ENCODE results near the gene CYBC1.

The CYBC1 gene

GRCh38 chr17:82403662-82404660 is 46.6 kb downstream of the CYBC1 start:
- ChIA-PET POLR2A (no interaction called here), CTCF (interaction anchor here (0.6 kb wide), 1 partner anchor 203 kb away, joined by 5 read pairs; no protein-coding TSS in a partner anchor)
- DNase-seq (ENCODE audit: extremely low spot score), result no peak
- TF ChIP-seq SP1 (IDR thresholded peaks at IDR 0.05), result no peak
- TF ChIP-seq ZNF384 (IDR thresholded peaks at IDR 0.05), result no peak
- TF ChIP-seq FOXK2 (IDR thresholded peaks at IDR 0.05), result no peak
- no peak for TF ChIP-seq L3MBTL2 (conservative IDR thresholded peaks at IDR 0.05)
- TF ChIP-seq FOXA1 (IDR thresholded peaks at IDR 0.05), result no peak
- no peak for TF ChIP-seq TARDBP (IDR thresholded peaks at IDR 0.05)
- no peak for TF ChIP-seq NFRKB (IDR thresholded peaks at IDR 0.05)
- TF ChIP-seq LEF1 (IDR thresholded peaks at IDR 0.05; ENCODE audit: borderline replicate concordance), result no peak

- CTCF ChIA-PET, result interaction anchor here (0.6 kb wide), 1 partner anchor 202 kb away, joined by 5 read pairs; no protein-coding TSS in a partner anchor
- no peak for DNase-seq (ENCODE audit: extremely low spot score)
- TF ChIP-seq CTBP1 (IDR thresholded peaks at IDR 0.05; ENCODE audit: borderline replicate concordance) (no peak), SUZ12 (IDR thresholded peaks at IDR 0.05) (no peak), FOXA1 (IDR thresholded peaks at IDR 0.05) (no peak)
- POLR2A ChIA-PET, result no interaction called here
Measured at GRCh38 chr17:82402865-82403264, 47.7 kb downstream of the CYBC1 start.

- TF ChIP-seq CTBP1 (IDR thresholded peaks at IDR 0.05; ENCODE audit: borderline replicate concordance), result no peak
- TF ChIP-seq TARDBP (IDR thresholded peaks at IDR 0.05), result no peak
- TF ChIP-seq FOXA1 (IDR thresholded peaks at IDR 0.05), result no peak
- no peak for DNase-seq (ENCODE audit: extremely low spot score)
- ChIA-PET CTCF (no interaction called here), POLR2A (no interaction called here)
Measured at GRCh38 chr17:82400830-82401229, 49.7 kb downstream of the CYBC1 start.

GRCh38 chr17:82400206-82400605 is 50.3 kb downstream of the CYBC1 start:
- POLR2A ChIA-PET, result no interaction called here

GRCh38 chr17:82399601-82400101 is 50.9 kb downstream of the CYBC1 start:
- ChIA-PET POLR2A (no interaction called here), CTCF (interaction anchor here (0.6 kb wide), 2 partner anchors 48 to 50 kb away, joined by 3 read pairs; no protein-coding TSS in a partner anchor)
- DNase-seq (ENCODE audit: extremely low spot score), result no peak
- TF ChIP-seq BHLHE40 (IDR thresholded peaks at IDR 0.05; ENCODE audit: borderline replicate concordance) (no peak), FOXM1 (IDR thresholded peaks at IDR 0.05; ENCODE audit: borderline replicate concordance) (no peak), ARNT (IDR thresholded peaks at IDR 0.05) (no peak), SP1 (IDR thresholded peaks at IDR 0.05) (no peak), FOXA1 (IDR thresholded peaks at IDR 0.05) (no peak), FOXK2 (IDR thresholded peaks at IDR 0.05) (no peak)

More at GRCh38 chr17:82400206-82400605, 50.3 kb downstream of the CYBC1 start:
- CTCF ChIA-PET, result interaction anchor here (0.6 kb wide), 2 partner anchors 49 to 50 kb away, joined by 3 read pairs; no protein-coding TSS in a partner anchor
- TF ChIP-seq ARNT (IDR thresholded peaks at IDR 0.05), result no peak
- TF ChIP-seq FOXA1 (IDR thresholded peaks at IDR 0.05), result no peak
- TF ChIP-seq NFRKB (IDR thresholded peaks at IDR 0.05), result no peak
- TF ChIP-seq TARDBP (IDR thresholded peaks at IDR 0.05), result no peak
- no peak for TF ChIP-seq FOXK2 (IDR thresholded peaks at IDR 0.05)
- no peak for TF ChIP-seq ZNF384 (IDR thresholded peaks at IDR 0.05)
- TF ChIP-seq L3MBTL2 (conservative IDR thresholded peaks at IDR 0.05), result no peak
- TF ChIP-seq FOXM1 (IDR thresholded peaks at IDR 0.05; ENCODE audit: borderline replicate concordance), result no peak
- no peak for TF ChIP-seq SUZ12 (IDR thresholded peaks at IDR 0.05)
- no peak for TF ChIP-seq CTBP1 (IDR thresholded peaks at IDR 0.05; ENCODE audit: borderline replicate concordance)
- TF ChIP-seq HDGF (IDR thresholded peaks at IDR 0.05; ENCODE audit: borderline replicate concordance), result no peak
- TF ChIP-seq SP1 (IDR thresholded peaks at IDR 0.05), result no peak
- no peak for TF ChIP-seq BHLHE40 (IDR thresholded peaks at IDR 0.05; ENCODE audit: borderline replicate concordance)
- no peak for TF ChIP-seq ELF4 (IDR thresholded peaks at IDR 0.05)
- no peak for TF ChIP-seq PKNOX1 (IDR thresholded peaks at IDR 0.05)
- TF ChIP-seq LEF1 (IDR thresholded peaks at IDR 0.05; ENCODE audit: borderline replicate concordance), result no peak
- no peak for DNase-seq (ENCODE audit: extremely low spot score)

- no peak for TF ChIP-seq CTBP1 (IDR thresholded peaks at IDR 0.05; ENCODE audit: borderline replicate concordance)
- TF ChIP-seq HDGF (IDR thresholded peaks at IDR 0.05; ENCODE audit: borderline replicate concordance), result no peak
- no peak for TF ChIP-seq FOXA1 (IDR thresholded peaks at IDR 0.05)
- no peak for TF ChIP-seq SP1 (IDR thresholded peaks at IDR 0.05)
- TF ChIP-seq L3MBTL2 (conservative IDR thresholded peaks at IDR 0.05), result no peak
- TF ChIP-seq TARDBP (IDR thresholded peaks at IDR 0.05), result no peak
- no peak for TF ChIP-seq ARNT (IDR thresholded peaks at IDR 0.05)
- TF ChIP-seq PKNOX1 (IDR thresholded peaks at IDR 0.05), result no peak
- TF ChIP-seq FOXK2 (IDR thresholded peaks at IDR 0.05), result no peak
- no peak for TF ChIP-seq NFRKB (IDR thresholded peaks at IDR 0.05)
- no peak for TF ChIP-seq ELF4 (IDR thresholded peaks at IDR 0.05)
- TF ChIP-seq ZNF384 (IDR thresholded peaks at IDR 0.05), result no peak
- TF ChIP-seq BHLHE40 (IDR thresholded peaks at IDR 0.05; ENCODE audit: borderline replicate concordance), result no peak
- TF ChIP-seq FOXM1 (IDR thresholded peaks at IDR 0.05; ENCODE audit: borderline replicate concordance), result no peak
- CTCF ChIA-PET, result no interaction called here
- DNase-seq (ENCODE audit: extremely low spot score), result no peak
- POLR2A ChIA-PET, result no interaction called here
Measured at GRCh38 chr17:82399041-82399441, 51.5 kb downstream of the CYBC1 start.

All from HEK293T (cell line).